GM12878 (cell line): ENCODE data around the gene PML.

Experiments used
- CTCF ChIP-seq, 3 experiments: IDR thresholded peaks in 2 of 3; conservative IDR thresholded peaks in 1 of 3; 2 replicates each; pipeline ENCODE4 v1.5.1; 2011; ENCODE audit warnings: low read depth in 3 of 3, low read length in 3 of 3, mild to moderate bottlenecking in 3 of 3, control low read depth in 2 of 3, moderate library complexity in 2 of 3, inconsistent platforms in 1 of 3, mixed read lengths in 1 of 3; ENCODE audit not compliant: control insufficient read depth in 2 of 3, insufficient read depth in 1 of 3; ENCODE audit errors: extremely low read depth in 1 of 3
- EP300 ChIP-seq, 2 experiments: fragments of 150-350 bp in 1 of 2; IDR thresholded peaks; 2 replicates each; pipeline ENCODE4 v1.6.1; 2011 to 2012; ENCODE audit warnings: low read depth in 2 of 2, low read length in 2 of 2, borderline replicate concordance in 1 of 2, improper control_type of control experiment in 1 of 2, inconsistent platforms in 1 of 2; ENCODE audit not compliant: control insufficient read depth in 1 of 2
- EZH2 ChIP-seq: IDR thresholded peaks from 2 replicates; pipeline ENCODE4 v1.6.1; 2012; ENCODE audit warnings: low read depth, mild to moderate bottlenecking, control low read depth, inconsistent platforms, low read length, borderline replicate concordance; ENCODE audit not compliant: control insufficient read depth
- FOS ChIP-seq: IDR thresholded peaks from 3 replicates; pipeline ENCODE4 v1.6.1; 2011; ENCODE audit warnings: borderline replicate concordance; ENCODE audit not compliant: insufficient read length; ENCODE audit errors: extremely low read depth
- FOXK2 ChIP-seq: fragments of 450-650 bp; IDR thresholded peaks from 2 replicates; pipeline ENCODE4 v1.6.1; 2017; ENCODE audit warnings: mild to moderate bottlenecking, moderate library complexity
- MXI1 ChIP-seq: fragments of 150-350 bp; IDR thresholded peaks from 2 replicates; pipeline ENCODE4 v1.6.1; 2011; ENCODE audit warnings: low read depth, mild to moderate bottlenecking, inconsistent platforms, low read length, improper control_type of control experiment
- POLR2AphosphoS2 ChIP-seq: IDR thresholded peaks from 2 replicates; pipeline ENCODE4 v1.6.1; 2011; ENCODE audit warnings: low read depth, mild to moderate bottlenecking, low read length, improper control_type of control experiment, moderate library complexity
- SIN3A ChIP-seq: IDR thresholded peaks from 2 replicates; pipeline ENCODE4 v1.6.1; 2012; ENCODE audit warnings: low read depth, low read length, improper control_type of control experiment
- STAT1 ChIP-seq: fragments of 450-650 bp; conservative IDR thresholded peaks from 2 replicates; pipeline ENCODE4 v1.6.1; 2014; ENCODE audit warnings: antibody characterized with exemption, mild to moderate bottlenecking
- ZNF274 ChIP-seq: IDR thresholded peaks from one replicate; pipeline ENCODE4 v1.8.0; 2011; ENCODE audit not compliant: insufficient read length, insufficient read depth
- TF ChIP-seq, protein P1 (sequence below): fragments of 450-650 bp; IDR thresholded peaks from 2 replicates; pipeline ENCODE4 v1.6.1; 2017; ENCODE audit warnings: mild to moderate bottlenecking

DNA sequence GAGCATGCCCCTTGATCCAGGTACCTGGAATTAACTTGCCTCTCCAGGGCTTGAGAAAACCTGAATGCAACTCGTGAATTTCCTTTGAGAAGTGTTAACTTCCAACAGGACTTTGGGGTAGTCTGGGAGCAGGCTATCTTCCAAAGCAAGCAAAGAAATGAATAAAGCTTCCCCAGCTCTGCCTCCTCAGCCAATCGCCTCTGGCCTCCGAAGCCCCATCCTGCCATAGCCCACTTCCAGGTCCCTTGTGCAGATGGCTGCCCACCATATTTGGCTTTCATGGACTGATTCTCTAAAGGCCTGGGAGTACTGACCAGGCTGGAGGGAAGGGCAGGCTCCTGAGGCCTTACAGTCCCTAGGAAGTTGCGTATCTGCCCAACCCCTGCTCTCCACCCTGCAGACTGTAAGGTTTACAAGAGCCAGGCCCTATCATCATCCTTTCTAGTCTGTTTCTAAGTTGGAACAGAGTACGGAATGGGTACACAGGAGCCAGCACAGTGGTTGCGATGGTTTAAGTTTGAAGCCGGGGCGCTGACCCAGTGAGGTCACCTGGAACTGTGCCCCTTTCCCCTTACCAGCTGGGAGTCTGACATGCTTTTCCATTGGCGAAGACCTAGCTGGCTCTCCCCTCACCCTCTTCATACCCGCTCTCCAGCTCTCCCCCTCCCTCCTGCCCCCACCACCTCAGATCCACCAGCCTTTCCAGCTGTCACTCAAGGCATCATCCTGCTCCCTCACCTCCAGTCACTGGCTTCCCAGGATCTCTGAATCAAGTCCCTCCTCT is 1.1 kb upstream of the PML start:
- TF ChIP-seq STAT1 (no peak), ZNF274 (no peak), EZH2 (no peak), FOS (no peak), FOXK2 (no peak), MXI1 (no peak), POLR2AphosphoS2 (no peak), CTCF (IDR thresholded peaks at IDR 0.05 in 2 of 3, conservative IDR thresholded peaks at IDR 0.05 in 1 of 3; ENCODE audit: control insufficient read depth in 2 of 3, extremely low read depth in 1 of 3, insufficient read depth in 1 of 3, low read depth in 3 of 3, low read length in 3 of 3) (no peak), EP300 (IDR thresholded peaks at IDR 0.05; ENCODE audit: borderline replicate concordance in 1 of 2, control insufficient read depth in 1 of 2, low read depth in 2 of 2, low read length in 2 of 2) (no peak), SIN3A (no peak)
- TF ChIP-seq, protein P1, sequence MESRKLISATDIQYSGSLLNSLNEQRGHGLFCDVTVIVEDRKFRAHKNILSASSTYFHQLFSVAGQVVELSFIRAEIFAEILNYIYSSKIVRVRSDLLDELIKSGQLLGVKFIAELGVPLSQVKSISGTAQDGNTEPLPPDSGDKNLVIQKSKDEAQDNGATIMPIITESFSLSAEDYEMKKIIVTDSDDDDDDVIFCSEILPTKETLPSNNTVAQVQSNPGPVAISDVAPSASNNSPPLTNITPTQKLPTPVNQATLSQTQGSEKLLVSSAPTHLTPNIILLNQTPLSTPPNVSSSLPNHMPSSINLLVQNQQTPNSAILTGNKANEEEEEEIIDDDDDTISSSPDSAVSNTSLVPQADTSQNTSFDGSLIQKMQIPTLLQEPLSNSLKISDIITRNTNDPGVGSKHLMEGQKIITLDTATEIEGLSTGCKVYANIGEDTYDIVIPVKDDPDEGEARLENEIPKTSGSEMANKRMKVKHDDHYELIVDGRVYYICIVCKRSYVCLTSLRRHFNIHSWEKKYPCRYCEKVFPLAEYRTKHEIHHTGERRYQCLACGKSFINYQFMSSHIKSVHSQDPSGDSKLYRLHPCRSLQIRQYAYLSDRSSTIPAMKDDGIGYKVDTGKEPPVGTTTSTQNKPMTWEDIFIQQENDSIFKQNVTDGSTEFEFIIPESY: no peak
